Measurements from ENCODE around the gene CES5A. TPM values are rescaled to one million over a fixed set of nuclear protein-coding genes. Genes with fewer than 3 reads are reported as not detected.

Gene CES5A
- total RNA-seq, 3 donors from 2014 or later (not counting 1 experiment from before 2014, with no cell fraction given): not detected

GRCh38 chr16:55842369-55843104, 32.6 kb downstream of the CES5A start:
- Mint-ChIP-seq H3K27ac (no peak overlapping the region), H3K9me3 (no peaks in the 10 kb centered on the region), H3K27me3 (ENCODE audit: low read depth in 2 of 2) (peaks cover 8 to 12% of the 10 kb centered on the region in 2 donors), H3K4me3 (no peak overlapping the region), H3K4me1 (no peaks in the 10 kb centered on the region), H3K36me3 (no peaks in the 10 kb centered on the region)
- intact Hi-C loops (cut with micrococcal nuclease): loop anchor here (1.0 kb wide), 2 partner anchors 130 to 377 kb away; no protein-coding TSS in a partner anchor
- ATAC-seq (peak in 2 of 3 donors; percentile 65 to 70), DNase-seq (peak in 1 of 2 donors; percentile 65)
- Histone ChIP-seq H3K27me3 (ENCODE audit: control insufficient read depth, insufficient read depth, low read length) (no peaks in the 10 kb centered on the region), H3K36me3 (ENCODE audit: control insufficient read depth, insufficient read depth, low read length) (no peaks in the 10 kb centered on the region), H3K4me1 (ENCODE audit: control insufficient read depth, insufficient read depth, low read length) (no peaks in the 10 kb centered on the region), H3K27ac (ENCODE audit: low read length) (no peak overlapping the region), H3K9me3 (ENCODE audit: control insufficient read depth, insufficient read depth, low read length) (no peaks in the 10 kb centered on the region), H3K4me3 (ENCODE audit: low read length) (no peak overlapping the region)
- WGBS (ENCODE audit: insufficient coverage): 52% methylated on average over 11 of the region's 11 CpGs
- TF ChIP-seq, protein P1, sequence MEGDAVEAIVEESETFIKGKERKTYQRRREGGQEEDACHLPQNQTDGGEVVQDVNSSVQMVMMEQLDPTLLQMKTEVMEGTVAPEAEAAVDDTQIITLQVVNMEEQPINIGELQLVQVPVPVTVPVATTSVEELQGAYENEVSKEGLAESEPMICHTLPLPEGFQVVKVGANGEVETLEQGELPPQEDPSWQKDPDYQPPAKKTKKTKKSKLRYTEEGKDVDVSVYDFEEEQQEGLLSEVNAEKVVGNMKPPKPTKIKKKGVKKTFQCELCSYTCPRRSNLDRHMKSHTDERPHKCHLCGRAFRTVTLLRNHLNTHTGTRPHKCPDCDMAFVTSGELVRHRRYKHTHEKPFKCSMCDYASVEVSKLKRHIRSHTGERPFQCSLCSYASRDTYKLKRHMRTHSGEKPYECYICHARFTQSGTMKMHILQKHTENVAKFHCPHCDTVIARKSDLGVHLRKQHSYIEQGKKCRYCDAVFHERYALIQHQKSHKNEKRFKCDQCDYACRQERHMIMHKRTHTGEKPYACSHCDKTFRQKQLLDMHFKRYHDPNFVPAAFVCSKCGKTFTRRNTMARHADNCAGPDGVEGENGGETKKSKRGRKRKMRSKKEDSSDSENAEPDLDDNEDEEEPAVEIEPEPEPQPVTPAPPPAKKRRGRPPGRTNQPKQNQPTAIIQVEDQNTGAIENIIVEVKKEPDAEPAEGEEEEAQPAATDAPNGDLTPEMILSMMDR (IDR thresholded peaks at IDR 0.05): peak; percentile 92

DNA sequence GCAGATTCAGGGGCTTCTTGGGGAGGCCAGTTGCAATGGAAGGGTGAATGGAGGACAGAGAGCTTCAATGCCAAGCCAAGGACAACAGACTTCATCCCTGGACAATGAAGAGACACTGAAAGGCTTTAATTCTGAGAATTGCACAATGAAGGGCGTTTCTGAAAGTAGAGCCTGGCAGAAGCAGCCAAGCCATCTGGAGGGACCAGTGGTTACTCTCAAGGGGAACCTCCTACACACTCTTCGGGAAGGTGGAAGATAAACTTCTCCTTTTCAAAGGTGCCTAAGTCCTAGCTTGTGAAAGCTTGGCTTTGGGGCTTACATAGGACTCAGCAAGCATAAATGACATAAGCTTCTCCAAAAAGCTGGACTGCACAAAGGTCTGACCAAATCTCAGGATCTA, 36.1 kb downstream of the CES5A start:
- no peak overlapping the region for H3K4me3 ChIP-seq (ENCODE audit: low read length)
- intact Hi-C loops (cut with micrococcal nuclease): no loop called here
- H3K27ac ChIP-seq (ENCODE audit: low read length): no peak overlapping the region
- H3K27me3 ChIP-seq (ENCODE audit: control insufficient read depth, insufficient read depth, low read length): no peaks in the 10 kb centered on the region
- Mint-ChIP-seq H3K27ac (no peak overlapping the region), H3K4me3 (no peak overlapping the region), H3K4me1 (no peaks in the 10 kb centered on the region), H3K9me3 (no peaks in the 10 kb centered on the region), H3K36me3 (no peaks in the 10 kb centered on the region), H3K27me3 (ENCODE audit: low read depth in 2 of 2) (peaks cover 0 to 7% of the 10 kb centered on the region in 2 donors)
- no peaks in the 10 kb centered on the region for H3K36me3 ChIP-seq (ENCODE audit: control insufficient read depth, insufficient read depth, low read length)
- DNase-seq (no peak), ATAC-seq (peak in 1 of 3 donors; percentile 38)
- TF ChIP-seq, protein P1 (IDR thresholded peaks at IDR 0.05): no peak
- no peaks in the 10 kb centered on the region for H3K4me1 ChIP-seq (ENCODE audit: control insufficient read depth, insufficient read depth, low read length)
- WGBS (ENCODE audit: insufficient coverage): 14% methylated on average over 2 of the region's 2 CpGs
- no peaks in the 10 kb centered on the region for H3K9me3 ChIP-seq (ENCODE audit: control insufficient read depth, insufficient read depth, low read length)

DNA sequence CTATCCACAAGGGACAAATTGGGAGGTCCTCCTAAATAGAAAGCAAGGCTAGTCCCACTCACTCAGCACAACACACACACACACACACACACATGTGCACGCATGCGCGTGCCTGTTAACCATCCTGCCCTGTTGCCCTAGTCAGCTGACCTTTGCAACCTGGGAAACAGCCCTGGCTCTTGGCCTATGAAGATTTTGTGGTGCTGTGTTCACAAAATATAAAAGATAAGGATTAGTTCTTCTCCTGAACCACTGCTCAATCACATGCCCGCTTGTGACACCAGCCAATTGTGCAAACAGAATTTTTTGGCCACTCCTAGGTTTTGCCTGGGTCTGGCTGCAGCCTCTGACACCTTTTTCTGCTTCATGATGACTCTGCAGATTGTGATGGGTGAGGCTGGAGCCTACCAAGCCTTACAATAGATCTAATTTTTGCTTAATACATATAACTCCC, 39.0 kb downstream of the CES5A start:
- Histone ChIP-seq H3K27me3 (ENCODE audit: control insufficient read depth, insufficient read depth, low read length) (no peaks in the 10 kb centered on the region), H3K4me1 (ENCODE audit: control insufficient read depth, insufficient read depth, low read length) (no peaks in the 10 kb centered on the region), H3K36me3 (ENCODE audit: control insufficient read depth, insufficient read depth, low read length) (no peaks in the 10 kb centered on the region), H3K9me3 (ENCODE audit: control insufficient read depth, insufficient read depth, low read length) (no peaks in the 10 kb centered on the region), H3K27ac (ENCODE audit: low read length) (no peak overlapping the region), H3K4me3 (ENCODE audit: low read length) (no peak overlapping the region)
- Mint-ChIP-seq H3K36me3 (no peaks in the 10 kb centered on the region), H3K4me3 (no peak overlapping the region), H3K4me1 (no peaks in the 10 kb centered on the region), H3K27ac (no peak overlapping the region), H3K27me3 (ENCODE audit: low read depth in 2 of 2) (peaks cover 0 to 7% of the 10 kb centered on the region in 2 donors), H3K9me3 (no peaks in the 10 kb centered on the region)
- 69% methylated on average over 3 of the region's 4 CpGs for WGBS (ENCODE audit: insufficient coverage)
- no peak for DNase-seq
- TF ChIP-seq, protein P1 (IDR thresholded peaks at IDR 0.05): no peak
- ATAC-seq: no peak
- intact Hi-C loops (cut with micrococcal nuclease): no loop called here

Measured in natural killer cell (primary cell).